GM21717 (cell line): Measurements from ENCODE around the gene ARID3A.

Source experiments
- ATAC-seq: cut with Tn5 transposase; IDR thresholded peaks from one replicate; pipeline ENCODE4 v1.9.1; 2021; ENCODE audit warnings: mild to moderate bottlenecking, moderate library complexity; ENCODE audit not compliant: unreplicated experiment

The ARID3A gene

DNA sequence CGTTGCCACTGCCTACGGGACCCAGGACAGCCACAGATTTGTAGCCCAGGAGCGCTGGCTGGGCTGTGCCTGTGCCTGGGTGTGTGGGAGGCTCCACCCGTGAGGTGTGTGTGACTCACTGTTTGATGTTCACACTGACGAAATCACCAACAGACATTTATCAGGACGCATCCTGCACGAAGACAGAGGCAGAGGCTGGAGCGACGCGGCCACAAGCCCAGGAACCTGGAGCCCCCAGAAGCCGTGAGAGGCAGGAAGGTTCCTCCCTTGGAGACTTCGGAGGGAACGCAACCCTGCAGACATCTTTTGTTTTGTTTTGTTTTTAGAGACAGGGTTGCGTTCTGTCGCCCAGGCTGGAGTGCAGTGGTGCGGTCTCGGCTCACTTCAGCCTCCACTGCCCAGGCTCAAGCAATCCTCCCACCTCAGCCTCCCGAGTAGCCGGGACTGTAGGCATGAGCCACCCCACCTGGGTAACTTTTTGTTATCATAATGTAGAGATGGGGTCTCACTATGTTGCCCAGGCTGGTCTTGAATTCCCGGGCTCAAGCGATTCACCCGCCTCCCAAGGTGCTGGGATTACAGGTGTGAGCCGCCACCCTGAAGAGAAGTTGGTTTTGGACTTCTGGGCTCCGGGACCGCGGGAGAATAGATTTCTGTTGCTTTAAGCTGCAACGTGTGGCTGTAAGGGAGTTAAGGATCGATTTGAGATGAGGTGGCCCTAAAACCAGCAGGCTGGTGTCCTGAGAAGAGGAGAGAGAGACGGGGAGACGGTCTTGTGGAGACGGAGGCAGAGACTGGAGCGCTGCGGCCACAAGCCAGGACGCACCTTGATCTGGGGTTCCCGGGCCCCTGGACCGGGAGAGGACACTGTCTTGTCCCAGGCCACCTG, 33.4 kb downstream of the ARID3A start:
- no peak for ATAC-seq

DNA sequence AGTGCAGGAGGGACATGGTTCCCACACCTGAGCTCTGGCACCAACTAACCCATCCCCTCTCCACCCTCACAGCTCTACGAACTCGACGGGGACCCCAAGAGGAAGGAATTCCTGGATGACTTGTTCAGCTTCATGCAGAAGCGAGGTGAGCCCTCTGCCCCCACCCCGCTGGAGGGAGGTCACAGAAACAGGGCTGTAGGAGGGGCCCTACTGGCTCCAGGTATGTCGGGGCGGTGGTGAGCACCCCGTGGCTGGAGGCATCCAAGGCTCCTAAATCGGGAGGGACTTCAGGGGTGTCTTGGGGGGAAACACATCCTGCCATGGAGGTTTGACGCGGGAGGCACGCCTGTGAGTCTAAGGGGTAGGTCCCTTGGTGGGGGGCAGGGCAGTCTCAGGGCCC, 34.2 kb downstream of the ARID3A start:
- no peak for ATAC-seq

- no peak for ATAC-seq
Observed at GRCh38 chr19:960601-960938, 34.7 kb downstream of the ARID3A start.

DNA sequence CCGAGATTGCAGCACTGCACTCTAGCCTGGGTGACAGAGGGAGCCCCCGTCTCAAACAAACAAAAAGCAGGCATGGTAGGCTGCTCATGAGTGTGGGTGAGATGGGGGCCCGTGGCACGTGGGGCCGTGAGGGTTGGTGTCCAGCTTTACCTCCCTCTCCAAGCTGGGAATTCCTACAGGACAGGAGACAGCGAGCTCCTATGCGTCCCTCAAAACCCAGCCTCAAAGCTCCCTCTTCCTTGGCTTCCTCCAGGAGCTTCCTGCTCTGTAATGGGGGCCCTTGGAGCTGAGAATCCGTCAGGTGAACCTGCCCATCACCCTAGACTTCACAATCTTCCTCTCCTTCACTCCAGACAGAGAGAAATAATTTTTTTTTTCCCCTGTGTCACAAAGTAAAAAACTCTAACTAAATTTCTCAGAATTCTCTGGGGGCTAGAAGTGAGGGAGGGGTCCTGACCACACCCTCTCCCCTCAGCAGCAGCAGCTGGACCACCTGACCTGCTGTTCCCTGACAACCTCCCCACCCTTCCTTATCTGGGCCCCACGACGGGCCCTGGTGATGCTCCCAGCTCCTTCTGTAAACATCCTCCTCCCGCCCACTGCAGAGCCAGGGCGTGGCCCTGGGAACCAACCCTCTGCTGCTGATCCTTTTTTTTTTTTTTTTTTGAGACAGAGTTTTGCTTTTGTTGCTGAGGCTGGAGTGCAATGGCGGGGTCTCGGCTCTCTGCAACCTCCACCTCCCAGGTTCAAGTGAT, 36.2 kb downstream of the ARID3A start:
- no peak for ATAC-seq

DNA sequence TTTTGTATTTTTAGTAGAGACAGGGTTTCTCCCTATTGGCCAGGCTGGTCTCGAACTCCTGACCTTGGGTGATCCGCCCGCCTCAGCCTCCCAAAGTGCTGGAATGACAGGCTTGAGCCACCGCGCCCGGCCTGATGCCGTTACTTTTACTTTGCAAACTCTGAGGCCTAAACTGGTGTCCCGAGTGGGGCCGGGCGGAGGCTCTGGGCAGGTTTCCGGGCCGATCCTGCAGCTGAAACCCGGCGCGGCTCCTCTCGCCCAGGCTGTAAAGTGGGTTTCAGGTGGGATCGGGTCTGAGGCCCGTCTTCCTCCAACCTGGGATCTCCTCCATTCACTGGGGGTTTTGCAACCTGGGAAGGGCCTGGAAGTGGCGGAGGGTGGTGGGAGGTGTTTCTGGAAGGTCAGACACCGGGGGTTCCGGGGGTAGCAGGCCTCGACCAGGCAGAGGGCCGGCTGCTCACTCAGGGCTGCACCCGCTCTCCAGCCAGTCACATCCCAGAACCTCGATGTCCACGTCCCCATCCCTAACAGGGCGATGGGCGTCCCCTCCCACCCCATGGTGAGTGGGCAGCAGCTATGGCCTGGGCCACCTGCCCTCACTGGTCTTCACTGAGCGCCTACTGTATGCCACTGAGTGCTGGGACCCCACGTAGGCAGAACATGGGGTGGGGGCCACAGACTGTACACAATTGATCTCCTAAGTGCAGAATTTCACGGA, 37.0 kb downstream of the ARID3A start:
- no peak for ATAC-seq

DNA sequence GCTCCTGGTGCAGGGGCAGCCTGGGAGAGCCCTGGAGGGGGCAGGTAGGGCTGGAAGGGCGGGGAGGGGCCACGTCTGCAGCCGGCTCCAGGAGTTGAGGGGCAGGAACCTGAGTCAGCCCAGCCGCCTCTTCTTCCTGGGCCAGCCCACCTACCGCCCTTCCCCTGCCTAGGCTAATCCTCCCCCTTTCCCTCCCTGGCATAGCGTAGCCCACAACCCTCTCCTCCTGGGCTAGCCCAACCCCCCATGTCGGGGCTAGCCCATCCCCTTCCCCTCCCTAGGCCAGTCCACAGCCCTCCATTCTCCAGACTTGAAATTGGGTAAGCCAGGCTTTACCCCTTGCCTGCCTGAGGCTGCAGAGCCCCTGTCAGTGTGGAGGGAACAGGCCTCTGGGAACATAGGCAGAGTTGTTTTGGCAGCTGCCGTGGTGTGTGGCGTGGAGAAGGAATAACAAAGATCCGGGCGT, 37.7 kb downstream of the ARID3A start:
- ATAC-seq, result no peak

GRCh38 chr19:964116-964520, 38.3 kb downstream of the ARID3A start:
- ATAC-seq, result no peak

GRCh38 chr19:964761-965694, 39.2 kb downstream of the ARID3A start:
- ATAC-seq, result no peak

GRCh38 chr19:966485-967088, 40.8 kb downstream of the ARID3A start:
- ATAC-seq, result no peak

DNA sequence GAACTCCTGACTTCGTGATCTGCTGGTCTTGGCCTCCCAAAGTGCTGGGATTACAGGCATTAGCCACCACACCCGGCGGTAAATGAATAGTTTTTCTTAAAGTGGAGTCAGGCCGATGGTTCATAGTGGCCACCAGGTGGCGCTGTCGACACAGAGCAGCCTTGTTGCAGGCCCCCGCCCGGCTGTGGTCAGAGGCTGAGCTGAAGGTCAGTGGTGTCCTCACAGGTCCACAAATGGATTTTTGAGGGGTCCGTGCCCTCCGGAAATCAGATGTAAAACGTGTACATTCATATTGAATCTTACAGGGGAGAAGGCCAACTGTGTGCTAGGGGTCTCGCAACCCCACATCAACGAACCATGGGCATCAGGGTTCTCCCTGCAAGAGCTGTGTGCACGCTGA, 44.9 kb downstream of the ARID3A start:
- no peak for ATAC-seq

DNA sequence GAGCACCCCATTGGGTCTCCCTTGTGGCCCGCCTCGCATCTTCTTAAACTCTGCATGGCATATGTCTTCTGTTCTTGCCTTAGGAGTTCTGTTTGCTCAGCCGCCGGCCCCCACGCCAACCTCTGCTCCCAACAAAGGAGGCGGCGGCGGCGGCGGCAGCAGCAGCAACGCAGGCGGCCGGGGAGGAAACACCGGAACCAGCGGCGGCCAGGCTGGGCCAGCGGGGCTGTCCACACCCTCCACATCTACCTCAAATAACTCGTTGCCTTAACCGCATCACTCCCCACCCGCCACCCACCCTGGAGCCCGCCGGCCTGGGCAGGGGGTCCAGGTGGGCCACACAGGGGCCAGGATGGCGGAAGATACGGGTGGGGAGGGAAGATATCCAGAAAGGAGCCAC, 46.0 kb downstream of the ARID3A start:
- ATAC-seq, result no peak

DNA sequence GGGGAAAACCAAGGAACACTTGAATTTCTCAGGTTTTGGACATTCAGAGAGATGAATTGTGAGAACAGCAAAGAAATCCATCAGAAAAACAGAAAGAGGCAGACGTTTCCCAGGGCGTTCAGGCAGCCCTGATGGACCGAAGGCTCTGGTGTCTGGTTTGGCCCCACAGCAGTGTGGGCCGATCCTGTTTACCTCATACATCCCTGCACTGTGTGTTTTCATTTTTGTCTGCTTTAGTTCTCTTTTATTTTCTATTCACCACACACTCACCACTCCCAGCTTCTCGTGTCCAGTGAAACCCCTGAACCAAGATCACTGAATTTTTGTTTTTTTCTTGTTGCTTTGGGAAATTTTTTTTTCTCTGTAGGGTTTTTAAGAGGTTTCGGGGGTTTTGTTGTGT, 46.4 kb downstream of the ARID3A start:
- ATAC-seq, result no peak

- ATAC-seq, result no peak
Observed at GRCh38 chr19:973726-974563, 48.1 kb downstream of the ARID3A start.

DNA sequence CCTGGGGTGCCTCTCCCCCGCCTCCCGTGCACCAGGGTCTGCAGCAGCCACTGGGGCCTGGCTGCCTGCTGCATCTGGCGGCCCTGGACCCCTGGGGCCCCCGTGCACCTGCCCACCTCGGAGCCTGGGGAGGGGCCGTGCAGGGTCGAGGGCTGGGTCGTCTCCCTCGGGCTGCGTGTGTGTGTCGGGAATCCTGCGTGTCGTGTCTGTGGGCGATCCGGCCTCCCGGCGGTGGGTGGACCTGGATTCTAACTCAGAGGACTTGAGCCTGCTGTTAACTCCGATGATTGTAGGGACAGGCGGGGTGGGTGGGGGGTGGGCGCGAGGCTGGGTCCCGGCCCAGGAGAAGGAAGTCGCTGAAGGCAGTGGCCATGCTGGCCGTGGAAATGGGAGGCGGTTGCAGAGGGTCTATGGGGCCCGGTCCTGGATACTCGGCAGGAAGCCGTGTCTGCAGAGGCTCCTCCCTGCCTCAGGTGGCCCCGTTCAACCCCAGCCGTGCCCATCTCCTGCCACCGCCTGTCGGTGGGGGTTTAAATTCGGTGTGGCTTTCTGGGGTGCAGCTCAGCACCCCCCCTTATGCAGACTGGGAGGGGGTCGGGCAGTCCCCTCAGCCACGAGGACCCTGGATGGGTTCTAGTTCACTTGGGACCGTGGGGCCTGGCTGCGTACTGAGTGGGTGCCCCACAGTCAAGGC, 48.9 kb downstream of the ARID3A start:
- ATAC-seq, result no peak

DNA sequence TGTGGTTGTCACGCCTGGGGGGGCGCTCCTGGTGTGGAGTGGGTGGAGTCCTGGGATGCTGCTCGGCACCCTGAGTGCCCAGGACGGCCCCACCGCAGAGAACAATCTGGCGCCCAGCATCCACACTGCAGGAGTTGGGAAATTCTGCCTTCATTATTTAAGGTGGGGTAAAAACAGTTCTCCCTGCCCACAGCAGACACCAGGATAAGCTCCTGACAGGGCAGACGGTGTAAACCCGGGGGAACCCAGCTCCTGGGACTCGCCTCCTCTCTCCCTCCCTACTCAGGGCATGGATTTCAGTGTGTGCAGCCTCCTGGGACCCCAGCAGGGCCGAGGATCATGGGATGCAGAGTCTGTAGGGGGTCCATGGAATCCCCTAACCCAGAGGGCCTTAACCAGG, 50.6 kb downstream of the ARID3A start:
- no peak for ATAC-seq

GRCh38 chr19:977058-977464, 51.2 kb downstream of the ARID3A start:
- ATAC-seq, result no peak

GRCh38 chr19:979318-979741, 53.5 kb downstream of the ARID3A start:
- ATAC-seq, result no peak

GRCh38 chr19:980133-980998, 54.5 kb downstream of the ARID3A start:
- ATAC-seq, result no peak
